NOMO-1 (cell line): ENCODE results near the gene KMT2B.
A peak's percentile ranks its signal among the peaks of the same experiment; 100 is the strongest.
"Not testable (repeated sequence)": the region's sequence is repeated elsewhere in the genome, so short reads cannot be mapped to it uniquely, and the experiment has no call there.

Experiments used
- DNase-seq, 2 experiments: peaks; one replicate each; lab custom pipeline; 2025; ENCODE audit not compliant: unreplicated experiment in 2 of 2; lab: John Stamatoyannopoulos, UW

Gene KMT2B

DNA sequence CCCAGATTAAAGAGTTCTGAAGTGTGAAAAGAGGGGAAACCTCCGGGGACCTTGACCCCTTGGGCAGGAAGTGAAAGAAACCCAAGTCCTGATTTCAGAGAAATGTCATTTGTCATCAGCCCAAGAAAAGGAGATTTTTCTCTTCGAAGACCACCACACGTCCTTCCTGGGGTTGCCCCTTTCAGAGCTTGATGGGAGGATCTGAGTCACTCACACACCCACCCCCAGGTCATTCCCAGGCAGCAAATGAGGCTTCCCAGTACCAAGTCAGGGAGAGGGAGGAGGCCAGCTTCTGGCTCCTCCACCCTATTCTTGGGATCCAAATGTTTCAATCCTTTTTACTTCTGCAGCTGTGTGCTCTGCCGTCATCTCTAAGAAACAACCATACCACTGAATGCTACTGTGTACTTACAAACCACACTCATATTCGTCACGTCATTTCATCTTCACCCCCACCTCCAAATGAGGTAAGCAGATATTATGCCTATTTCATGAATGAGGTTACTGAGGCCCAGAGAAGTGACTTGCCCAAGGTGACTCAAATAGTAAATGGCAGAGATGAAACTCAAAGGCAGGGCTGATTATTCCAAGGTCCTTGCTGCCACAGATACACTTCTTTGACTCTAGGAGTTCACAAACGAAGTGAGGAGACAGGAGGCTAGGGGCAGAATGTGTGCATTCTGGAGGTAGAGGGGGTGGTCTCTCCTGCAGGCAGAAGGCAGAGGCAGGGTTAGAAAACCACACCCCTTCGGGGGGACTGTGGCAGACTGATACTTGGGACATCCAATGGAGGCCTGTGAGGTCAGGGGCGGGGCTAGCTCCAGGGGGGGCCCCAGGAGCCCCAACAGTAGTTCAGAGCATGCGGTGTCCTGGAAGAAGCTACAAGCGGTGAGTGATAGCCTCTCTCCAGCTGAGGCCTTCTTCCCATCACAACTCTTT, 5.0 kb upstream of the KMT2B start:
- no peak for DNase-seq

DNA sequence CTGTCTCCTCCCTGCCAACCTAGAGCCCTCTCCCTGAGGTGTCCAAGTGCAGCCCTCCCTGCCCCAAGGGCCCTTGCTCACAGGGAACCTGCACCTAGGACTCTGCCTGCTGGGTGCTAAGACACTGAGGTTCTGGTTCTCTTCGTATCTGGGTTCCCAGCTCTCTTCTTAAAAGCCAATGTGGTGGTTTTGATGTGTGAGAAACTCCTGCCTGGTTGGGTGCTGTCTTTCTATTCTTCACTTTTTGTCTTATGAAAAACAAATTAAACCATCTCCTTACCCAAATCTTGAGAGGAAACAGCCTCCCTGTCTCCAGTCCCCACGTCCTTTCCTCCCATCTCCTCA, 4.3 kb upstream of the KMT2B start:
- DNase-seq: no peak

DNA sequence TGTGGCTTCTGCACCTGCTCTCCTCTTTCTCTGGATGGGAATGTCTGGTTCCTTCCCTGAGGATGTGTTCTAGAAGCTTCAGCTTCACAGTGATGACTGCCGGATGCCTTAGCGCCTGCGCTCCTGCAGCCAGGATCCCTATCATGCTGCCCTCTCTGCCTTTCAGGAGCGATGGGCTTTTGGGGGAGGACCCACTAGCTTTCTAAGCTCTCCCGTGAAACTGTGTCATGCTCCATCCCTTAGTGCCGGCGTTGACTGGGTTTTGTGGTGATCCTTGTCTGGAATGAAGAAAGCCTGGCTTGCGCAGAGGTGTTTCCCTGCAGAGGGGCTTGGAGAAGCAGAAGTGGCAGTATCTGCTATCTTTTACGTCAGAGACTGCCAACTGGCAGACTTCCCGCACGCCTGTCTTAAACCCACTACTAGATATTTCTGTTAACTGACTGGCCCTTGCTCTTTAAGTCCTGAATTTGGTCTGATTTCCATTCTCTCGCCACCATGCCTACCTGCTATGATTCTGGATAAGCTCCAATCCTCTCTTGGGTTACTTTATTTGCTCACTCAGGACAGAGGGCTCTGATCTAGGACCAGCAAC, 3.8 kb upstream of the KMT2B start:
- no peak for DNase-seq

DNA sequence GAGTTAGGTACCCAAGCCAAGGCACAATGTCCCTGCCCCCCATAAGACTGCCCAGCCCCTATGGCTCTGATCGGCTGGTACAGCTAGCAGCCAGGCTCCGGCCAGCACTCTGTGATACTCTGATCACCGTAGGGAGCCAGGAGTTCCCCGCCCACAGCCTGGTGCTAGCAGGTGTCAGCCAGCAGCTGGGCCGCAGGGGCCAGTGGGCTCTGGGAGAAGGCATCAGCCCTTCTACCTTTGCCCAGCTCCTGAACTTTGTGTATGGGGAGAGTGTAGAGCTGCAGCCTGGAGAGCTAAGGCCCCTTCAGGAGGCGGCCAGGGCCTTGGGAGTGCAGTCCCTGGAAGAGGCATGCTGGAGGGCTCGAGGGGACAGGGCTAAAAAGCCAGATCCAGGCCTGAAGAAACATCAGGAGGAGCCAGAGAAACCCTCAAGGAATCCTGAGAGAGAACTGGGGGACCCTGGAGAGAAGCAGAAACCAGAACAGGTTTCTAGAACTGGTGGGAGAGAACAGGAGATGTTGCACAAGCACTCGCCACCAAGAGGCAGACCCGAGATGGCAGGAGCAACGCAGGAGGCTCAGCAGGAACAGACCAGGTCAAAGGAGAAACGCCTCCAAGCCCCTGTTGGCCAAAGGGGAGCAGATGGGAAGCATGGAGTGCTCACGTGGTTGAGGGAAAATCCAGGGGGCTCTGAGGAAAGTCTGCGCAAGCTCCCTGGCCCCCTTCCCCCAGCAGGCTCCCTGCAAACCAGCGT, 3.0 kb upstream of the KMT2B start:
- no peak for DNase-seq

DNA sequence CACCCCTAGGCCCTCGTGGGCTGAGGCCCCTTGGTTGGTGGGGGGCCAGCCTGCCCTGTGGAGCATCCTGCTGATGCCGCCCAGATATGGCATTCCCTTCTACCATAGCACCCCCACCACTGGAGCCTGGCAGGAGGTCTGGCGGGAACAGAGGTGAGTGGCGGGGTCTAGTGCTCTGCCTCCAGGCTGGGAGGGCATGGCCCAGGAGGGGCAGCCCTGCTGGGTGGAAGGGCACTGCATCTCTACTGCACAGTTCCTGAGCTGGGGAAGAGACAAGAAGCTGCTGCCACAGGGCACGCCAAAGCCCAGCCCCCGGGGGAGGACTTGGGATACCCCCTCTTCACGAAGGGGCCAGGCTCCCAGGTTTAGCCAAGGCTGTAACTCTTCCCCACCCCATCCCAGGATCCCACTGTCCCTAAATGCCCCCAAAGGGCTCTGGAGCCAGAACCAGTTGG, 2.4 kb upstream of the KMT2B start:
- DNase-seq: no peak

DNA sequence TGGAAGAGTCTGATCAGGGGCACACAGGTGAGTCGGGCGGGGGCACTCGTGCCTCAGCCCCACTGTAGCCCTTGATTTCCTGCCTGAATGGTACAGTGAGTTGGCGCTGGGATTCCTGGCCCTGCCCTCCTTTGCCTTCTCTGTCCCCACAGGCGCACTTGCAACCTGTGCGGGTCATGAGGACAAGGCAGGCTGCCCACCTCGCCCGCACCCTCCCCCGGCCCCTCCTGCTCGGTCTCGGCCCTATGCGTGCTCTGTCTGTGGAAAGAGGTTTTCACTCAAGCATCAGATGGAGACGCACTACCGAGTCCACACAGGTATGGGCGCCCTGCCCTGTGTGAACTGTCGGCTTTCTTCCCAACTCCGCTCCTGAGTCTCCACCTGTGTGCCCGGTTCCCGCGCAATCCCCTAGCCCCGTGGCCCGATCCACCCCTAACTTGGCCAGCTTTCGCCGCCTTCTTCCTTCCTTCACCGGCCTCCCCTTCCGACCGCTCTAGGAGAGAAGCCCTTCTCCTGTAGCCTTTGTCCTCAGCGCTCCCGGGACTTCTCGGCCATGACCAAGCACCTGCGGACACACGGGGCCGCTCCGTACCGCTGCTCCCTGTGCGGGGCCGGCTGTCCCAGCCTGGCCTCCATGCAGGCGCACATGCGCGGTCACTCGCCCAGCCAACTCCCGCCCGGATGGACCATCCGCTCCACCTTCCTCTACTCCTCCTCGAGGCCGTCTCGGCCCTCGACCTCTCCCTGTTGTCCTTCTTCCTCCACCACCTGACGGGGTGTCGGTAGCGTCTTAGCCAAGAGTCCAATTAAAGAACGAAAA, 1.6 kb upstream of the KMT2B start:
- no peak for DNase-seq

DNA sequence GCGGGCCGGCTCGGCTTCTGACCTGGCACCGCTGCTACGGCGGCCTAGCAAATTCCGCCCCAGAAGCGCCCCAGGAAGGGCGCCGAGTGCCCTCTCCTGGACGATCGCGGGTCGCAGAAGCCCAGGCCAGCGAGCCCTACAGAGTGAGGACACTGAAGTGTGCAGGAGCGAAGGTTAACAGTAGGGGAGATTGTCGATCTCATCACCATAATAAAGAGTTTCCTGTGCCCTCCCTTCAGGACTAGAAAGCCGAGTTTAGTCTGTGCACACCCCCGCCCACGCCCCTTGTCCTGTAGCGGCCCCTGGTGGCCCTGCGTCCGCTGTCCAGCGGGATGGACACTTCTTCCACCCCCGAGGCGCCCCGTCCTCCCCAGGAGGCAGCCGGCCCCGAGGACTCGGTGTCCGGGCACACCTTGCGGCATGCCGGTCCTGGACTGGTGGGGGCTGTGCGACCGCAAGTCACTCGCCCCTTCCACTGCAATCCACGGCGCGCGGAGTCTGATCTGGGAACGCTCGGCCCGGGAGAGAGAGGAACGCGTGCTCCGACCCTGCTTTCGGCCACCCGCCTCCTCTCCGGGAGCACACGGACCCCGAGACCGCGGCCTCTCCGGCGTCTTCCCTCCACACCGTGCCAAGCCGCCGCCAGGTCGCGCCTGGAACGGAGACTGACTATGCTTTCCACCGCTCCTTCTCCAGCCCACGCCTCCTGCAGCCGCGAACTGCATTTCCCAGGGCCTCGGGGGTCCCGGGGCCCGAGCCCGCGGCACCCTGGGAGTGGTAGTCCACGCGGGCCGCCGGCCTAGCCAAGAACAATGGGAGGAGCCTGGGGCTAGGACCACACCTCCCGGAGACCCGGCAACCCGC, 770 bp upstream of the KMT2B start:
- DNase-seq: peak; percentile 92 to 97

DNA sequence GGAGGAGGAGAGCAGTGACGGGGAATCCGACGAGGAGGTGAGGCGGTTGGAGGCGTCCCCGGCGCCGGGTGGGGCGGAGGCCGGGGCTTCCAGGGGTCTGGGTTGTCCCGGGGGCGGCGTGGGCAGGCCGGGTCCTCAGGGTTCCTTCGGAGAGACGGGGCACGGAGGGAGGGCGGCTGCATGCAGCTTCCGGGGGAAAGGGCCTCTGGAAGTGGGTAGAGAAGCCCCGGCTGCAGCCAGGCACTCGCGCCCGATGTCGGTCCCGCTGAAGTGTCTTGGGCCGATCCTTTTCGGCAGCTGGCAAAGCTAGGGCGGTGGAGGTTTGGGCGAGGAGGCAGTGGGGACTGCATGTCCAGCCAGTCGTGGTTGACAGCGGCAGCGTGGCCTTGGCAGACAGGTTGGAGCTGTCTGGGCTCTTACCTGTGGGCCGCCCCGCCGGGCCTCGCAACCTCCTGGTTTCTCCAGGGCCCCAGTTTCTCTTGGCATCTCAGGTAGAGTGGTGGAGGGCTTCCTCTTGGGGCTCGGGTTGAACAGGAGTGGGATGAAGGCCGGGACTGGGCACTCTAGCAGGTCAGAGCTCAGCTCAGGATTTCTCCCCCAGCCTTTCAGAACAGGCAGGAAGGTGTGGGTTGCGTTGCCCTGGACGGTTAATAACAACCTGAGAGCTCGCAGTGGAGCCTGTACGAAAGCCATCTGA, 690 bp downstream of the KMT2B start:
- peak in 1 of 2 experiments; percentile 26 for DNase-seq

DNA sequence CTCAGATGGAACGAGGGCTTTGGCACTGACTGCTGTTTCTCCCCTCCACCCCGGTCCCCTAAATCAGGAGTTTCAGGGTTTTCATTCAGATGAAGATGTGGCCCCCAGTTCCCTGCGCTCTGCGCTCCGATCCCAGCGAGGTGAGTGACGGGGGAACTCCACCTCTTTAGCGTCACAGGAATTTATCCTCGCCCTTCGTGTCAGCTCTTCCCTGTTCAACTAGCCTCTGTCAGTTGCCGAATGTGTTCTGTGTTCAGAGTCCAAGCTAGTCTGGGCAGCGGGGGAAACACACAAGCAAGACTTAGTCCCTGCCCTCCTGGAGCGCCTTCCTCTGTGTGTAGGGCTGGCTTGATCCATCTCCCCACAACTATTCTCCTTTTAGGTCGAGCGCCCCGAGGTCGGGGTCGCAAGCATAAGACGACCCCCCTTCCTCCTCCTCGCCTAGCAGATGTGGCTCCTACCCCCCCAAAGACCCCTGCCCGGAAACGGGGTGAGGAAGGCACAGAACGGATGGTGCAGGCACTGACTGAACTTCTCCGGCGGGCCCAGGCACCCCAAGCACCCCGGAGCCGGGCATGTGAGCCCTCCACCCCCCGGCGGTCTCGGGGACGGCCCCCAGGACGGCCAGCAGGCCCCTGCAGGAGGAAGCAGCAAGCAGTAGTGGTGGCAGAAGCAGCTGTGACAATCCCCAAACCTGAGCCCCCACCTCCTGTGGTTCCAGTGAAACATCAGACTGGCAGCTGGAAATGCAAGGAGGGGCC, 1.8 kb downstream of the KMT2B start:
- no peak for DNase-seq

DNA sequence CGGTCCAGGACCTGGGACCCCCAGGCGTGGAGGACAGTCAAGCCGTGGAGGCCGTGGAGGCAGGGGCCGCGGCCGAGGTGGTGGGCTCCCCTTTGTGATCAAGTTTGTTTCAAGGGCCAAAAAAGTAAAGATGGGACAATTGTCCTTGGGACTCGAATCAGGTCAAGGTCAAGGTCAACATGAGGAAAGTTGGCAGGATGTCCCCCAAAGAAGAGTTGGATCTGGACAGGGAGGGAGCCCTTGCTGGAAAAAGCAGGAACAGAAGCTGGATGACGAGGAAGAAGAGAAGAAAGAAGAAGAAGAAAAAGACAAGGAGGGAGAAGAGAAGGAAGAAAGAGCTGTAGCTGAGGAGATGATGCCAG, 2.3 kb downstream of the KMT2B start:
- DNase-seq: no peak

DNA sequence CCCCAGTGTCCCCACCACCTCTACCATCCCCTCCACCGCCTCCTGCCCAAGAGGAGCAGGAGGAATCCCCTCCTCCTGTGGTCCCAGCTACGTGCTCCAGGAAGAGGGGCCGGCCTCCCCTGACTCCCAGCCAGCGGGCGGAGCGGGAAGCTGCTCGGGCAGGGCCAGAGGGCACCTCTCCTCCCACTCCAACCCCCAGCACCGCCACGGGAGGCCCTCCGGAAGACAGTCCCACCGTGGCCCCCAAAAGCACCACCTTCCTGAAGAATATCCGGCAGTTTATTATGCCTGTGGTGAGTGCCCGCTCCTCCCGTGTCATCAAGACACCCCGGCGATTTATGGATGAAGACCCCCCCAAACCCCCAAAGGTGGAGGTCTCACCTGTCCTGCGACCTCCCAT, 2.8 kb downstream of the KMT2B start:
- DNase-seq: no peak

DNA sequence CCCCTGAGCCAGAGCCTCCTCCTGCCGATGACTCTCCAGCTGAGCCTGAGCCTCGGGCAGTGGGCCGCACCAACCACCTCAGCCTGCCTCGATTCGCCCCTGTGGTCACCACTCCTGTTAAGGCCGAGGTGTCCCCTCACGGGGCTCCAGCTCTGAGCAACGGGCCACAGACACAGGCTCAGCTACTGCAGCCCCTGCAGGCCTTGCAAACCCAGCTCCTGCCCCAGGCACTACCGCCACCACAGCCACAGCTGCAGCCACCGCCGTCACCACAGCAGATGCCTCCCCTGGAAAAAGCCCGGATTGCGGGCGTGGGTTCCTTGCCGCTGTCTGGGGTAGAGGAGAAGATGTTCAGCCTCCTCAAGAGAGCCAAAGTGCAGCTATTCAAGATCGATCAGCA, 3.6 kb downstream of the KMT2B start:
- DNase-seq: no peak

DNA sequence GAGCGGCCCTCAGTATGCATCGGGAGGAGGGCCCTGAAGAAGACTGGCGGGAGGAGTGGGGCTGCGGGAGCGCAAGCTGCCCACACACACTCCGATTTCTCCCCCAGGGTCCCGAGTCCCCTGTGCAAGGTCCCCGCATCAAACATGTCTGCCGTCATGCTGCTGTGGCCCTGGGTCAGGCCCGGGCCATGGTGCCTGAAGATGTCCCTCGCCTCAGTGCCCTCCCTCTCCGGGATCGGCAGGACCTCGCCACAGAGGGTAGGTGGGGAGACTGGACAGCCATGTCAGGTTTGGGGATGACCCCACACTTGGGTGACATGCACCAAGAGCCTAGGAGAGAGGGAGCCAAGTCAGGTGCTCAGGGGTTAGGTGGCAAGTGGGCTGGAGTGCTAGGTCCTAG, 4.7 kb downstream of the KMT2B start:
- DNase-seq: no peak

DNA sequence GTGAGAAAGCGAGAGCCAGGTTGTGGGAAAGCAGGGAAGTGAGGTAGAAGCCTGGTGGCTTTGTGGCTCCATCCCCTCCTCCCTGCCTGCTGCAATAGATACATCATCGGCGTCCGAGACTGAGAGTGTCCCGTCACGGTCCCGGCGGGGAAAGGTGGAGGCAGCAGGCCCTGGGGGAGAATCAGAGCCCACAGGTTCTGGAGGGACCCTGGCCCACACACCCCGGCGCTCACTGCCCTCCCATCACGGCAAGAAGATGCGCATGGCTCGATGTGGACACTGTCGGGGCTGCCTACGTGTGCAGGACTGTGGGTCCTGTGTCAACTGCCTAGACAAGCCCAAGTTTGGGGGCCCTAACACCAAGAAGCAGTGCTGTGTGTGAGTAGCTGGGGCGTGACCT, 5.1 kb downstream of the KMT2B start:
- no peak for DNase-seq

DNA sequence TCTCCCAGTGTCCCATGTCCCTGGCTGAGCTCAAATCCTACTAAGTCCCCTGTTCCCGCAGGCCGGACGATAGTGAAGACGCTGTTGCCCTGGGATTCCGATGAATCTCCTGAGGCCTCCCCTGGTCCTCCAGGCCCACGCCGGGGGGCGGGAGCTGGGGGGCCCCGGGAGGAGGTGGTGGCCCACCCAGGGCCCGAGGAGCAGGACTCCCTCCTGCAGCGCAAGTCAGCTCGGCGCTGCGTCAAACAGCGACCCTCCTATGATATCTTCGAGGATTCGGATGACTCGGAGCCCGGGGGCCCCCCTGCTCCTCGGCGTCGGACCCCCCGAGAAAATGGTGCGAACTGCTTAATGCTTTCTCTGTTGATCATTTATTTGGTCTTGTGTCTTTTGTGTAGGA, 5.9 kb downstream of the KMT2B start:
- no peak for DNase-seq

DNA sequence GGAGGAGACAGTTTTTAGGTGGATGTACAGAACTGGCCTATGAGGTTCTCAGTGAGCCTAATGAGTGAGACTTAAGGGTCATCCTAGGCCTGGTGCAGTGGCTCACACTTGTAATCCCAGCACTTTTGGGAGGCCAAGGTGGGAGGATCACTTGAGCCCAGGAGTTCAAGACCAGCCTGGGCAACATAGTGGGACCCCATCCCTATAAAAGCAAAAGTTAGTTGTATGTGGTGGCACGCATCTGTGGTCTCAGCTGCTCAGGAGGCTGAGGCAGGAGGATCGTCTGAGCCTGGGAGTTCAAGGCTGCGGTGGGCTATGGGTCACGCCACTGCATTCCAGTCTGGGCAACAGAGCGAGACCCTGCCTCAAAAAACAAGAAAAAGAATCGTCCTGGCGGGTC, 6.3 kb downstream of the KMT2B start:
- DNase-seq: not testable (repeated sequence)

DNA sequence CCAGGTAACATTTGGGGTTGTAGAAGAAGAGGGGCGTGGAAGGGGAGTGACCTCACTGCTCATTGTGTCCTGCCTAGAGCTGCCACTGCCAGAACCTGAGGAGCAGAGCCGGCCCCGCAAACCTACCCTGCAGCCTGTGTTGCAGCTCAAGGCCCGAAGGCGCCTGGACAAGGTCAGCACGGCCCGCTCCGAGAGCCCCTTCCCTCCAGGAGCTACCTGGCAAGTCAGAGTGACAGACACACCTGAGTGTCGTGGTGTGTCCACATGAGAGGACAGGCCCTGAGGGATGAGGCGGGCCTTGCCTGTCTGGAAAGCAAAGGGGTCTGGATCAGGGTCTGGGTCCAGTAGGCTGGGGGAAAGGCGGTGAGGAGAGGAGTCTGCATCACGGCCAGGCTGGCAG, 6.8 kb downstream of the KMT2B start:
- DNase-seq: no peak

DNA sequence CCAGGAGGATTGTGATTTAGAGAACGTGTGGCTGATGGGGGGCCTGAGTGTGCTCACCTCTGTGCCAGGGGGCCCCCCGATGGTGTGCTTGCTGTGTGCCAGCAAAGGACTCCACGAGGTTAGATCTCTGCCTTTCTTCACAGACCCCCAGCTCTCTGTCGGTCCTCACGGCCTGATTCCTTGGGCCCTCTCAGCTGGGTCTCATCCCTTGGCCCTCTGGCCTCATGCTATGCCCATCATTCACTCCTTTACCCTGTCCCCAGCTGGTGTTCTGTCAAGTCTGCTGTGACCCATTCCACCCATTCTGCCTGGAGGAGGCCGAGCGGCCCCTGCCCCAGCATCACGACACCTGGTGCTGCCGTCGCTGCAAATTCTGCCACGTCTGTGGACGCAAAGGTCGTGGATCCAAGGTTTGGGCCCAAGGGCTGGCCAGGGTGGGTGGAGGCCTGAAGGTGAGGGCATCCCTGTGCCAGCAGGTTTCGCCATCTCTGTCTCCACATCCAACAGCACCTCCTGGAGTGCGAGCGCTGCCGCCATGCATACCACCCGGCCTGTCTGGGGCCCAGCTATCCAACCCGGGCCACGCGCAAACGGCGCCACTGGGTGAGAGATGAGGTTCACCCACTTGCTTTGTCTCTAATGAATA, 7.5 kb downstream of the KMT2B start:
- no peak for DNase-seq
